GM18870 (cell line): ENCODE results near the gene RUBCN.
"Not testable (repeated sequence)": the region's sequence is repeated elsewhere in the genome, so short reads cannot be mapped to it uniquely, and the experiment has no call there.

Experiments
- ATAC-seq: cut with Tn5 transposase; IDR thresholded peaks from one replicate; pipeline ENCODE4 v1.9.1; 2021; ENCODE audit warnings: moderate library complexity; ENCODE audit not compliant: unreplicated experiment

The RUBCN gene

GRCh38 chr3:197661234-197661834 lies 75.4 kb downstream of the RUBCN start:
- not testable (repeated sequence) for ATAC-seq

- ATAC-seq: not testable (repeated sequence)
Observed at GRCh38 chr3:197659701-197660100, 77.0 kb downstream of the RUBCN start.

- peak; percentile 37 for ATAC-seq
Observed at GRCh38 chr3:197659144-197659543, 77.6 kb downstream of the RUBCN start.

- not testable (repeated sequence) for ATAC-seq
Observed at GRCh38 chr3:197658706-197659105, 78.0 kb downstream of the RUBCN start.

- ATAC-seq: not testable (repeated sequence)
Observed at GRCh38 chr3:197657541-197658292, 79.0 kb downstream of the RUBCN start.

- ATAC-seq: not testable (repeated sequence)
Observed at GRCh38 chr3:197656960-197657359, 79.7 kb downstream of the RUBCN start.

- not testable (repeated sequence) for ATAC-seq
Observed at GRCh38 chr3:197656129-197656528, 80.6 kb downstream of the RUBCN start.

- ATAC-seq: peak; percentile 33
Observed at GRCh38 chr3:197654998-197655330, 81.7 kb downstream of the RUBCN start.

GRCh38 chr3:197654090-197654997 lies 82.4 kb downstream of the RUBCN start:
- ATAC-seq: peak; percentile 75

- not testable (repeated sequence) for ATAC-seq
Observed at GRCh38 chr3:197652860-197653259, 83.8 kb downstream of the RUBCN start.

GRCh38 chr3:197647649-197648048 lies 89.1 kb downstream of the RUBCN start:
- not testable (repeated sequence) for ATAC-seq

- not testable (repeated sequence) for ATAC-seq
Observed at GRCh38 chr3:197647191-197647590, 89.5 kb downstream of the RUBCN start.

- not testable (repeated sequence) for ATAC-seq
Observed at GRCh38 chr3:197646294-197646693, 90.4 kb downstream of the RUBCN start.

GRCh38 chr3:197637556-197637955 lies 99.1 kb downstream of the RUBCN start:
- not testable (repeated sequence) for ATAC-seq

- ATAC-seq: not testable (repeated sequence)
Observed at GRCh38 chr3:197631989-197632388, 104.7 kb downstream of the RUBCN start.

GRCh38 chr3:197630766-197631165 lies 105.9 kb downstream of the RUBCN start:
- not testable (repeated sequence) for ATAC-seq

GRCh38 chr3:197629286-197629685 lies 107.4 kb downstream of the RUBCN start:
- not testable (repeated sequence) for ATAC-seq

- peak; percentile 42 for ATAC-seq
Observed at GRCh38 chr3:197627772-197628523, 108.8 kb downstream of the RUBCN start.

GRCh38 chr3:197627158-197627771 lies 109.4 kb downstream of the RUBCN start:
- peak; percentile 33 for ATAC-seq
